ENCODE measurements around the gene ADAM12. TPM values are rescaled to one million over a fixed set of nuclear protein-coding genes. Genes with fewer than 3 reads are reported as not detected.

The ADAM12 gene
- total and polyA plus RNA-seq, 9 of the 15 experiments (the other 6 are each of a cell fraction or from before 2014, with no cell fraction given) = not detected

GRCh38 chr10:126085806-126086205 is 302.5 kb downstream of the ADAM12 start:
- H3K9me3 ChIP-seq (replicated peaks; ENCODE audit: control insufficient read depth, insufficient read depth, low read depth, low read length) = no peaks in the 10 kb centered on the region
- no TSS peak for BruUV-seq (replicated peaks)
- ATAC-seq (no peak), FAIRE-seq (no peak), DNase-seq (ENCODE audit: extremely low read depth in 1 of 4, low spot score in 3 of 4) (no peak)
- H3K9ac ChIP-seq (ENCODE audit: insufficient read depth in 1 of 2, low read depth in 2 of 2, low read length in 2 of 2) = no peak overlapping the region
- H4K20me1 ChIP-seq (replicated peaks; ENCODE audit: control insufficient read depth, insufficient read depth, low read length) = no peaks in the 10 kb centered on the region
- no peak overlapping the region for H3K4me3 ChIP-seq
- in situ Hi-C loops (cut with MboI) = no loop called here
- TF ChIP-seq E2F8 (IDR thresholded peaks at IDR 0.05; ENCODE audit: low read depth, partially characterized antibody) (no peak), SRSF7 (optimal IDR thresholded peaks at IDR 0.05; ENCODE audit: low read depth, low read length) (no peak), HDAC3 (IDR thresholded peaks at IDR 0.05; ENCODE audit: borderline replicate concordance, partially characterized antibody) (no peak), MEF2A (IDR thresholded peaks at IDR 0.05; ENCODE audit: control insufficient read depth, low read depth, low read length) (no peak), ASH1L (IDR thresholded peaks at IDR 0.05; ENCODE audit: borderline replicate concordance, low read depth, partially characterized antibody) (no peak), BHLHE40 (IDR thresholded peaks at IDR 0.05; ENCODE audit: low read length) (no peak), POLR2A (conservative IDR thresholded peaks at IDR 0.05) (no peak), TFAP4 (CRISPR knock-in tag; IDR thresholded peaks at IDR 0.05; ENCODE audit: borderline replicate concordance) (no peak), ETV1 (tag; conservative IDR thresholded peaks at IDR 0.05; ENCODE audit: low read depth) (no peak), MEF2D (tag; conservative IDR thresholded peaks at IDR 0.05; ENCODE audit: low read depth) (no peak), PTBP1 (IDR thresholded peaks at IDR 0.05; ENCODE audit: low read depth, low read length) (no peak), HDAC2 (IDR thresholded peaks at IDR 0.05) (no peak), JUNB (CRISPR knock-in tag; conservative IDR thresholded peaks at IDR 0.05) (no peak), ZNF174 (CRISPR knock-in tag; IDR thresholded peaks at IDR 0.05) (no peak), TEAD1 (CRISPR knock-in tag; IDR thresholded peaks at IDR 0.05) (no peak), MITF (IDR thresholded peaks at IDR 0.05) (no peak), CEBPB (tag; IDR thresholded peaks at IDR 0.05) (no peak), L3MBTL2 (IDR thresholded peaks at IDR 0.05) (no peak)
- H3K36me3 ChIP-seq (ENCODE audit: control insufficient read depth, insufficient read depth, low read length) = no peaks in the 10 kb centered on the region
- H3K79me2 ChIP-seq (ENCODE audit: control insufficient read depth, insufficient read depth, low read length) = no peaks in the 10 kb centered on the region
- H3K4me1 ChIP-seq (replicated peaks in 1 of 2; ENCODE audit: control insufficient read depth in 2 of 2, insufficient read depth in 2 of 2, low read length in 2 of 2) = no peaks in the 10 kb centered on the region; a peak in 1 of 5 replicates
- CTCF ChIA-PET (ENCODE audit: low intra/inter-chr PET ratio) = no interaction called here
- H3K4me2 ChIP-seq (ENCODE audit: insufficient read depth, low read length) = no peak overlapping the region
- intact Hi-C loops (cut with micrococcal nuclease) = no loop called here
- peaks cover 0 to 2% of the 10 kb centered on the region in 2 experiments; a peak in 2 of 5 replicates for H3K27me3 ChIP-seq (ENCODE audit: control insufficient read depth in 2 of 2, insufficient read depth in 2 of 2, low read length in 2 of 2)
- no peaks in the 10 kb centered on the region for H3K9me1 ChIP-seq (ENCODE audit: control insufficient read depth, insufficient read depth, low read length)
- POLR2A ChIA-PET = interaction anchor here (0.6 kb wide), 1 partner anchor 129 kb away, joined by 3 read pairs; no protein-coding TSS in a partner anchor
- H2AFZ ChIP-seq (ENCODE audit: low read depth, low read length) = no peak overlapping the region
- H3K27ac ChIP-seq (ENCODE audit: extremely low read depth, low read depth, low read length) = no peak overlapping the region
- WGBS (ENCODE audit: insufficient coverage, low coverage, missing lambda C conversion rate) = 0% methylated on average over 1 of the region's 1 CpG

All from K562 (cell line).